Lower lobe of right lung (tissue), 2 donors: ENCODE data around the gene RPRD1A. TPM values are rescaled to one million over a fixed set of nuclear protein-coding genes. Genes with fewer than 3 reads are reported as not detected.
A peak's percentile ranks its signal among the peaks of the same experiment; 100 is the strongest.
"Not testable (repeated sequence)": the region's sequence is repeated elsewhere in the genome, so short reads cannot be mapped to it uniquely, and the experiment has no call there.

Source experiments
- ATAC-seq, 2 donors: fragments of 200-7000 bp; cut with Tn5 transposase; one replicate each; pipeline ENCODE4 v1.9.1; 2020 to 2022; ENCODE audit warnings: mild to moderate bottlenecking in 2 of 2, moderate library complexity in 2 of 2
- DNase-seq: peaks from one replicate; pipeline ENCODE4 v3.0.0-alpha.2; 2020
- H3K27ac ChIP-seq: fragments of 200-600 bp; one replicate; pipeline ENCODE4 v1.8.0; 2022
- H3K27me3 ChIP-seq: fragments of 200-600 bp; one replicate; pipeline ENCODE4 v1.8.0; 2022; ENCODE audit warnings: low read depth
- H3K36me3 ChIP-seq: fragments of 200-600 bp; one replicate; pipeline ENCODE4 v1.8.0; 2022; ENCODE audit warnings: mild to moderate bottlenecking
- H3K4me1 ChIP-seq: fragments of 200-600 bp; one replicate; pipeline ENCODE4 v1.8.0; 2022
- H3K4me3 ChIP-seq: fragments of 200-600 bp; one replicate; pipeline ENCODE4 v1.8.0; 2022; ENCODE audit warnings: mild to moderate bottlenecking
- H3K9me3 ChIP-seq: fragments of 200-600 bp; one replicate; pipeline ENCODE4 v1.8.0; 2022
- CTCF ChIP-seq: fragments of 200-600 bp; IDR thresholded peaks from one replicate; pipeline ENCODE4 v1.8.0; 2022; ENCODE audit warnings: antibody characterized with exemption, mild to moderate bottlenecking
- intact Hi-C: fragments of 100-400 bp; cut with DNase I; formaldehyde crosslinking; loops from one replicate; pipeline ENCODE4 v1.11.0; 2022
- total RNA-seq: library from RNA; stranded (reverse); fragmentation: NEBNext Ultra II Directional; extraction: Animal tissue kit (Norgen Biotek cat#: 25700); gene quantifications from one replicate; pipeline ENCODE4 v1.2.1, GENCODE V29; 2021
- donor health status: DM: no; HTN: yes; CAD: no; lungs with severe emphysema.

Gene RPRD1A
- total RNA-seq, 1 donor from 2014 or later: 39.1 TPM

- Histone ChIP-seq H3K36me3 (no peaks in the 10 kb centered on the region), H3K27ac (no peak overlapping the region), H3K4me3 (no peak overlapping the region), H3K4me1 (no peaks in the 10 kb centered on the region), H3K27me3 (no peaks in the 10 kb centered on the region), H3K9me3 (peaks cover 5% of the 10 kb centered on the region)
- no peak for TF ChIP-seq CTCF
- no peak for DNase-seq
- intact Hi-C loops: loop anchor here (5.0 kb wide), 2 partner anchors 183 to 473 kb away; no protein-coding TSS in a partner anchor
- ATAC-seq: no peak
These were observed 32.0 kb upstream of the RPRD1A start for GRCh38 chr18:36099311-36099710.

GRCh38 chr18:36096955-36097354 is 29.6 kb upstream of the RPRD1A start:
- H3K9me3 ChIP-seq: no peaks in the 10 kb centered on the region
- H3K27me3 ChIP-seq: no peaks in the 10 kb centered on the region
- no peak overlapping the region for H3K4me3 ChIP-seq
- no peaks in the 10 kb centered on the region for H3K36me3 ChIP-seq
- DNase-seq (no peak), ATAC-seq (no peak)
- H3K27ac ChIP-seq: no peak overlapping the region
- no peaks in the 10 kb centered on the region for H3K4me1 ChIP-seq
- no peak for TF ChIP-seq CTCF
- intact Hi-C loops: loop anchor here (5.0 kb wide), 2 partner anchors 185 to 475 kb away; no protein-coding TSS in a partner anchor

- intact Hi-C loops: loop anchor here (5.0 kb wide), 2 partner anchors 186 to 476 kb away; no protein-coding TSS in a partner anchor
- Histone ChIP-seq H3K4me1 (no peaks in the 10 kb centered on the region), H3K36me3 (no peaks in the 10 kb centered on the region), H3K27ac (no peak overlapping the region), H3K4me3 (no peak overlapping the region), H3K27me3 (no peaks in the 10 kb centered on the region), H3K9me3 (no peaks in the 10 kb centered on the region)
- DNase-seq: no peak
- peak; percentile 56 for TF ChIP-seq CTCF
- no peak for ATAC-seq
These were observed 28.7 kb upstream of the RPRD1A start for GRCh38 chr18:36095936-36096519.

GRCh38 chr18:36094431-36094830 is 27.1 kb upstream of the RPRD1A start:
- no peak for ATAC-seq
- no peak for DNase-seq
- no peak for TF ChIP-seq CTCF
- intact Hi-C loops: no loop called here
- Histone ChIP-seq H3K4me3 (no peak overlapping the region), H3K27me3 (no peaks in the 10 kb centered on the region), H3K36me3 (no peaks in the 10 kb centered on the region), H3K9me3 (no peaks in the 10 kb centered on the region), H3K27ac (no peak overlapping the region), H3K4me1 (no peaks in the 10 kb centered on the region)

- H3K27me3 ChIP-seq, intact Hi-C loops, H3K36me3 ChIP-seq, ATAC-seq, H3K27ac ChIP-seq, H3K4me3 ChIP-seq, DNase-seq, H3K9me3 ChIP-seq, H3K4me1 ChIP-seq: not testable (repeated sequence)
These were observed 24.8 kb upstream of the RPRD1A start for GRCh38 chr18:36092116-36092515.

- no peak overlapping the region for H3K4me3 ChIP-seq
- intact Hi-C loops: no loop called here
- H3K9me3 ChIP-seq: no peaks in the 10 kb centered on the region
- ATAC-seq (no peak), DNase-seq (no peak)
- H3K4me1 ChIP-seq: no peaks in the 10 kb centered on the region
- H3K27me3 ChIP-seq: no peaks in the 10 kb centered on the region
- no peak overlapping the region for H3K27ac ChIP-seq
- no peaks in the 10 kb centered on the region for H3K36me3 ChIP-seq
- TF ChIP-seq CTCF: no peak
These were observed 21.6 kb upstream of the RPRD1A start for GRCh38 chr18:36089001-36089400.
